Stimulated activated CD4-positive, alpha-beta T cell treated with anti-CD3 and anti-CD28 coated beads, Interleukin-15, amount 100 ng/mL, for 1 hour (primary cell): ENCODE results near the gene RNF32.
"Not testable (repeated sequence)": the region's sequence is repeated elsewhere in the genome, so short reads cannot be mapped to it uniquely, and the experiment has no call there.

ENCODE experiments used
- DNase-seq, 2 donors: peaks; one replicate each; pipeline ENCODE4 v3.0.0-alpha.2; 2020; ENCODE audit warnings: low read depth in 1 of 2, low spot score in 1 of 2

The RNF32 gene

GRCh38 chr7:156614434-156615264 lies 25.9 kb upstream of the RNF32 start:
- no peak for DNase-seq

DNA sequence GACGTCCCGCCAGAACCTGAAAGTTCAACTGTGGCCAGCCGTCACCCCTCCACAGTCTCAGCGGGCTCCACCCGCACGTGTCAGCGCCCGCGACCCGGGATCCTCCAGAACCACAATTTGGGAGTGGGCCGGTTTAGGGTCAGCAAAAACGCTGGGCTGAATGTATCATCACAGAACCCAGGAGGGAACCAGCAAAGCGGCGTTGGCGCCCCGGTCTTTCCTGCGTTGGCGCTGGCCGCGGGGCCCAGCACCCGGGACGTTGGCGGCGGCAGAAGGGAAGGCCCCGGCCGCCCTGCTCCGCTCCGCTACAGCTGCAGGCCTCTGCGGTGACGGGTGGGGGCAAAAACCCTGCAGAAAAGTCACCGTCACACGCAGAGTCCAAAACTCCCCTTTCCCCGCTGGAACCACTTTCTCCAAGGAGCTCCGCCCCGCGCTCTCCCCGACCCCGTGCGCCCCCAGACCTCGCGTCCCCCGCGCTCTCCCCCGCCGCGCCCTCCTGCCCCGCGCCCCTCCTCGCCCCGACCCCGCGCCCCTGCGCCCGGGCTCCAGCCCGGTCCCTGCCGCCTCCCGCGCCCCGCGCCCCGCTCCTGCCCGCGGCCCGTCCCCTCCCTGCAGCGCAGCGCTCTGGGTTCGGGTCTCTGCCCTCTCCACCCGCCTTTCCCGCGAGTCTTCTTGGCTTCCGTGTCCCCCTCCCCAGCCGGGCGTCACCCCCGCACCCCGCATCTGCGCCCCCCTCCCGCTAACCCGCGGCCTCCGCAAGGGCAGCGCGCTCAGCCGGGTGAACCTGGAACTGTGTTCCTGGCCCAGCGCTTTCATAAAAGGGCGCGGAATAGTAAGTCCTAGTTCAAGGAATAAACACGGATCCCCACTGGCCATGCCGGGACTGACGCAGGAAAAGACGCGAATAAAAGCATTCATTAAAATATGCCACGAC lies 24.0 kb upstream of the RNF32 start:
- DNase-seq, result no peak

GRCh38 chr7:156617215-156617614 lies 23.4 kb upstream of the RNF32 start:
- no peak for DNase-seq

DNA sequence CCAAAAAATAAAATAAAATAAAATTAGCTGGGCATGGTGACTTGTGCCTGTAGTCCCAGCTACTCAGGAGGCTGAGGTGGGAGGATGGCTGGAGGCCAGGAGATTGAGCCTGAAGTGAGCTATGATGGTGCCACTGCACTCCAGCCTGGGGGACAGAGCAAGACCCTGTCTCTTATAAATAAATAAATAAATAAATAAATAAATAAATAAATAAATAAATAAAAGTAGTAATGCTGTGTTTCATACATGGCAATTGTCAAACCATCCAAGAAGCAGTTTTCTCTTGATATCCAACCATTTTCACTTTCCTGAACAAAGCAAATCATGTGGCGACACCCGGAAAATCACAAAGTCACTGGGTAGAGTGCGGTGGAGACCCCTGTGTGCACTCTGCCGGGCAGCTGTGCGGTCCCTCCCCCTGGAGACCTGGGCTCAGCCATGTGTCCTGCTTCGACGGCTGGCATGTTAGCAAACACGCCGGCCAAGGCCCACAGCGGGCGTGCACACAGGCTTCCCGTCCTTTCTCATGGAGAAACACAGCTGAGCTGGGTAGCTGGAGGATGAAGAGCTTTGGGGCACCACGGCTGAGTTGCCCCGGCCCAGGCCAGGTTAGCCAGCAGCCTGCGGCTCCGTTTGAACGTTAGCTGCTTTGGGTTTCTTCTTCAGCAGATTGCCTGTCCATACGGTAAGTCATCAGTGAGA lies 22.3 kb upstream of the RNF32 start:
- DNase-seq, result no peak

DNA sequence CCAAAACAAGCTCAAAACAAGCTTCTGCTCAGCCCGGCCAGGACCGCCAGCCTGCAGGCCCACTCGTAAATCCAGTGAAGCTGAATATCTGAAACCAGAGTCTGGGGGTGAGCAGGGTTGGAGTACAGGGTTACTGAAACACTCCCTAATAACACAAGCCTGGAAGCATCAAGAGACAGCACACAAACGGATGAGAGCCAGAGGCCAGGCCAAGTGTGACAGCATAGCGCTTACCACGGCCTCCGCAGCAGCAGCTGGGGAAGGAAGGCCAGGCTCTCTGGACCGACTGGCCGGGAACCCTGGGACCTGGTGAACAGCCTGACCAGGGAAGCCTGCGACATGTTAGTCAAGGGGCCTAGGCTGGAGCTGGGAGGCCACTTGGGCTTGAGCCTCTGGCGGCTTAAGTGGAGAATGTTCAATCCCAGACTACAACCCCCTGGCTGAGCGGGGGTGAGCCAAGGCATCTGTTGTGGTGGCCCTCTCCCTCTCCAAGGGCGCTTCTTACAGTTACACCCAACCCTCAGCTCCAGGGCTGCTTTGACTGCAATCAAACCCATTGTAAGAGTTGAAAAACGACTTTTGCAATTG lies 21.7 kb upstream of the RNF32 start:
- DNase-seq, result no peak

- not testable (repeated sequence) for DNase-seq
These were observed 20.9 kb upstream of the RNF32 start for GRCh38 chr7:156619488-156620290.

- DNase-seq, result no peak
These were observed 20.3 kb upstream of the RNF32 start for GRCh38 chr7:156620291-156620675.

DNA sequence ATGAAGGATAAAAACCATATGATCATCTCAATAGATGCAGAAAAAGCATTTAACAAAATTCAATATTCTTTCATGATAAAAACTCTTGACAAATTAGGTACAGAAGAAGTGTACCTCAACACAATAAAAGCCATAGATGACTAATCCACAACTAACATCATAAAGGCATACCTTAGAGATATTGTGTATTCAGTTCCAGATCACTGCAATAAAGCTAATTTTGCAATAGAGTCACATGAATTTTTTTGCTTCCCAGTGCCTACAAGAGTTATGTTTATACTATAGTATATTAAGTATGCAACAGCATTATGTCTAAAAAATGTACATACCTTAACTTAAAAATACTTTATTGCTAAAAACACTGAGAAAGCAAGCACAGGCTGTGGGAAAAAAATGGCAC lies 18.9 kb upstream of the RNF32 start:
- no peak for DNase-seq

- no peak for DNase-seq
These were observed 15.0 kb upstream of the RNF32 start for GRCh38 chr7:156625580-156625979.

- DNase-seq, result no peak
These were observed 14.2 kb upstream of the RNF32 start for GRCh38 chr7:156626220-156626895.

- no peak for DNase-seq
These were observed 12.0 kb upstream of the RNF32 start for GRCh38 chr7:156628562-156628961.

- DNase-seq, result no peak
These were observed 10.7 kb upstream of the RNF32 start for GRCh38 chr7:156629873-156630272.

DNA sequence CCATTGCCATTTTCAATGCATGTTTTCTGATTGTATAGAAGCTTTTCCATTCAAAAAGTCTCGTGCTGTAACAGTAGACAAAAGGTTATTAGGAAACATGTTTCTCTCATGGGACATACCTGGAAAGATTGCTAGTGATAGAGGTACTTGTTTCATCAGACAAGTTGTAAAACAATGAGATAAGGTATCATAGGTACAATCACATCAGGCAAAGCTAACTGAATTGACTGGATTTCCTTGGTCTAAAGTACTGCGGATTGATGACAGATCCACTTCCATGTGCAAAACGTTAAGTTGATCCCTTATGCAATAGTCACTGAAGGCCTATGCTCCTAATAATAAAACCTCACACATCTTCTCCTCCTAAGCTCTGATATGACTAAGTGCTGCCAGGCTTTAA lies 6.5 kb upstream of the RNF32 start:
- DNase-seq, result no peak

DNA sequence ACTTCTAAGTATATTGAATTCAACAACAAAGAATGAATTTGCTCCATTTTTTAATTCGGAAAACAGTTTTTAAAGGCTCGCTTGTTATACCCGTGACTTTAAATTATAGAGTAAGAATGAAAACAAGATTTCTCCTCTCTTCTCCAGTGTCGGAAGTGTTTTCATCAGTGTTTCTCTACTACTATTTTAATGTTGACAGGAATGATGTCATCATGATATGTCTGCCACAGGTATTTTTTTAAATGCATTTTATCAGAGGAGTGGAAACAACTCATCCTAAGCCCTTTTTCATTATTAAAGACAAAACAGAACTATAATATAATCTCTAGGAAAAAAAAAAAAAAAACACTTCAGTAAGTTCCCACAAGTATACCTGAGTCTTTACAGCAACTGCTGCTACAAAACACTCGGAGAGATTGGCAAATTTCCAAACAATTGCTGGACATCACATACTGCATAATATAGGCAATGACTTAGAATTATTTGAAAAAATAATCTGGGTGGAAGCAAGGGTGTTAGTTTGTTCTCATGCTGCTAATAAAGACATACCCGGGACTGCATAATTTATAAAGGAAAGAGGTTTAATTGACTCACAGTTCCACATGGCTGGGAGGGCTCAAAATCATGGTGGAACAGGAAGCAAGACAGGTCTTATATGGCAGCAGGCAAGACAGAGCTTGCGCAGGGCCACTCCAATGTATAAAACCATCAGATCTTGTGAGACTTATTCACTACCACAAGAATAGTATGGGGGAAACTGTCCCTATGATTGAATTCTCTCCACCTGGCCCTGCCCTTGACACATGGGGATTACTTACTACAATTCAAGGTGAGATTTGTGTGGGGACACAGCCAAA lies 4.8 kb upstream of the RNF32 start:
- DNase-seq, result no peak

DNA sequence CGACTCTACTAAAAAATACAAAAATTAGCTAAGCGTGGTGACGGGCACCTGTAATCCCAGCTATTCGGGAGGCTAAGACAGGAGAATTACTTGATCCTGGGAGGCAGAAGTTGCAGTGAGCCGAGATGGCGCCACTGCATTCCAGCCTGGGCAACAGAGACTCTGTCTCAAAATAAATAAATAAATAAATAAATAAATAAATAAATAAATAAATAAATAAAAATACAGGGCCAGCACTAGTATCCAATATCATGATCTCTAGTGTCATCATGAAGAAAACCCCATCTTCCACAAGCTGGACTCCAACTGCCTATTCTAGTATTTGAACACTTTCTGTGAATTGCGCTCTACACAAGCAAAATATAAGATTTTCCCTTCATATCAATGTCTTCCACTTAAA lies 3.5 kb upstream of the RNF32 start:
- DNase-seq, result not testable (repeated sequence)

- DNase-seq, result no peak
These were observed 2.0 kb upstream of the RNF32 start for GRCh38 chr7:156638443-156639077.

DNA sequence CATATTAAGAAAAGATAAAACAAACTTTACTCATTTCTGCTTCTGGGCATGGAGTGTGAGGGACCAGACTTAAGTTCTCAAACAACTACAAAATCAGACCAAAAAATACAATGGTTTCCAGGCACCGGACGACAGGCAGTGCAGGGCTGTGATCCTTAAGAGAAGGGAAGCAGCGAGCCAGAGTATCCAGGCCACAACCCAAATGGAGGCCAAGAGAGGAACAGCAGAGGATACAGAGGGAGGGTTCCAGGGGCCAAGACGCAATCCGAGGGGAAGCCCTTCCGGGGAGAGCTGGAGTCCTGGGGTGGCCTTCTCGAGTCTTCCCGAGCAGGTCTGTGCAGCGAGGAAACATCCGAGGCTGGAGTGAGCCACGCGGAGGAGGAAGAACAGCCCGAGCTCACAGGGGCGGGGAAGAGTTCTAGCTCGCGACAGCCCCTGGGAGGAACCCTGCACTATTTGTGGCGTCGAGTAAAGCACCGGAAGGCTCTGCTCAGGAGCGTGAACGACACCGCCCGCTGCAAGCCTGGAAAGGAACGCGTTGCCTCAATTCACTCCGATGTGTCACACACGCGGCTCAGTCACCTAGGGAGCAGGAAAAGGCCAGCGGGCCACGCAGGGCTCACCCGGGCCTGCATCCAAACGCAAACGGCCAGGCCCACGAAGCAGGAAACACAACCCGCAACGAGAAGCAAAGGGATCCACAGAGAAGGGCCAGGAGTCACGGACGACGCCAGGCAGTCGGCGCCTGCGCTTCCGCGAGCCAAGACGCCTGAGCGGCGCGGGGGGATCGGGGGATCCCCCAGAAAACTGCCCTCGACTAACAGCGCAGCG lies 933 bp upstream of the RNF32 start:
- no peak for DNase-seq
